ENCODE results near the gene SLIT3.

SLIT3 gene

DNA sequence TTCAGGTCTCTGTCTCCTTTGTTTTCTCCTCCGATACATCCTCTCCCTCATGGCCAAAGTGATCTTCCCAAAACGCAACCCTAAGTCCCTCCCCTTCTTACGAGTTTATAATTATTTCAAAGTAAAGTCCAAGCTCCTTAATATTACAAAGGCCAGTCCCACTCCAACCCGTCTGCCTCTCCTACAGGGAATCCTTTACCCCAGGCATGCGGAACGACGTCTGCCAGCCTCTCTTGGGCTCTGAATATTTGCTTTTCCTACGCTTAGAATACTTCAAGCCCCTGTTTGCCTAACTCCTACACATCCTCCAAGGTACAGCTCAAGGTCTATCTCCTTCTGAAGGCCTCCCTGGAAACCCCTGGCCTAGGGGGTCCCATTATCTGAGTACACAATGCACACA is 246.4 kb downstream of the SLIT3 start:
- TF ChIP-seq, protein P1, sequence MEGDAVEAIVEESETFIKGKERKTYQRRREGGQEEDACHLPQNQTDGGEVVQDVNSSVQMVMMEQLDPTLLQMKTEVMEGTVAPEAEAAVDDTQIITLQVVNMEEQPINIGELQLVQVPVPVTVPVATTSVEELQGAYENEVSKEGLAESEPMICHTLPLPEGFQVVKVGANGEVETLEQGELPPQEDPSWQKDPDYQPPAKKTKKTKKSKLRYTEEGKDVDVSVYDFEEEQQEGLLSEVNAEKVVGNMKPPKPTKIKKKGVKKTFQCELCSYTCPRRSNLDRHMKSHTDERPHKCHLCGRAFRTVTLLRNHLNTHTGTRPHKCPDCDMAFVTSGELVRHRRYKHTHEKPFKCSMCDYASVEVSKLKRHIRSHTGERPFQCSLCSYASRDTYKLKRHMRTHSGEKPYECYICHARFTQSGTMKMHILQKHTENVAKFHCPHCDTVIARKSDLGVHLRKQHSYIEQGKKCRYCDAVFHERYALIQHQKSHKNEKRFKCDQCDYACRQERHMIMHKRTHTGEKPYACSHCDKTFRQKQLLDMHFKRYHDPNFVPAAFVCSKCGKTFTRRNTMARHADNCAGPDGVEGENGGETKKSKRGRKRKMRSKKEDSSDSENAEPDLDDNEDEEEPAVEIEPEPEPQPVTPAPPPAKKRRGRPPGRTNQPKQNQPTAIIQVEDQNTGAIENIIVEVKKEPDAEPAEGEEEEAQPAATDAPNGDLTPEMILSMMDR (IDR thresholded peaks at IDR 0.05; ENCODE audit: low read depth, low read length, missing control alignments): no peak
- no peak overlapping the region for H3K4me3 ChIP-seq (ENCODE audit: low read depth, low read length)
- no peak for DNase-seq (ENCODE audit: low read depth)

DNA sequence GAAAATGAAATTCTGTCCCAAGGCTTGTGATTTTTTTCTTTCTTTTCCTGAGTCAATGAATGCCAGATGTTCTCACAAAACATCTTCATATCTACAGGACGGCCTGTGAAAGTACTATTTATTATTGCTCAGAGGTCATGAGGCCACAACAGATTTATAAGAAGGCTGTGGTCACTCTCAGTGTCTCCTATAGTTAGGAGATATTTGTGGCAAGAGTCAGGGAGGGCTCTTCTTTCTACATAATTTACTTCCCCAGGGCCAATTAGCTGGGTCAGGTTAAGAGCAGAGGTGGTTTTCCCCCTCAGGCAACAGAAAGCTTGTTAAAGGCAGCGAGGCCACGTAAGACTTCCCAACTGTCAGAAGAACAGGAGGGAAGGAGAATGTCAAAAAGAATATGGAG is 248.7 kb downstream of the SLIT3 start:
- TF ChIP-seq, protein P1 (IDR thresholded peaks at IDR 0.05; ENCODE audit: low read depth, low read length, missing control alignments): no peak
- H3K4me3 ChIP-seq (ENCODE audit: low read depth, low read length): no peak overlapping the region
- DNase-seq (ENCODE audit: low read depth): no peak

DNA sequence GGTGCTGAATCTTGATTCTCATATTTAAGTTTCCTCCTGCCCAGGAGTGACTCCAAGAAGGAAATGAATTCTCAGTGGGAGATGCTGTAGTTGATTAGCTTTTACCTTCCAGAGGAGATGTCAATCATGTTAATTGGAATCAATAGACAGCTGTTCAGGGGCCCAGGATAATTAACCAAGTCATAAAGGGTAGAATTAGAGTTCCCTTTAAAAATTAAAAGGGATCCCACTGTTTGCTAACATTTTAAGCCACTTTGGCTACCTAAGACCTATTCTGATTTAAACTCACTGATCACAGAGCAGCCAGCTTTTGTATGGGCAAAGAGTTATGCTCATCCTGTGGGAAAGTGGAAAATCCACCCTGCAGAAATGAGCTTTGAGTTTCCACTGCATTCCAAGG is 249.6 kb downstream of the SLIT3 start:
- DNase-seq (ENCODE audit: low read depth): no peak
- TF ChIP-seq, protein P1 (IDR thresholded peaks at IDR 0.05; ENCODE audit: low read depth, low read length, missing control alignments): no peak

DNA sequence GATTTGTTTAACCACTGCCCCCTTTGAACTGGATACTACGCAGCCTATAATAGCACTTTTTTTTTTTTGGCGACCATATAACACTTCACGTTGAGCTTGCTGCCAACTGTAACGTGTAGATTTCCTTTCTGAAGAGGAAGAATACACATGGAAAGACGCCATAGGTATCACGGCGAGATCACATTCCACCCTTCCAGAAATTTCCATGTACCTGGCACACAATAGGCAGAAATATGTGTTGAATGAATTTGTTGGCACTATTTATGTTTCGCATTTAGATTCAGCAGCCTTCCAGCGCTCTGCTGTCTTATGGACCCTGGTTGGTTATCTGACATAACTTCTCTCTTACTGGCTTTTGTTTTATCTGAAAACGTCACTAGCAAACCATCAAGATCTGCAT is 250.3 kb downstream of the SLIT3 start:
- DNase-seq (ENCODE audit: low read depth): no peak
- TF ChIP-seq, protein P1 (IDR thresholded peaks at IDR 0.05; ENCODE audit: low read depth, low read length, missing control alignments): no peak

More for the DNA sequence above, 249.6 kb downstream of the SLIT3 start:
- H3K4me3 ChIP-seq (ENCODE audit: low read depth, low read length): no peak overlapping the region

DNA sequence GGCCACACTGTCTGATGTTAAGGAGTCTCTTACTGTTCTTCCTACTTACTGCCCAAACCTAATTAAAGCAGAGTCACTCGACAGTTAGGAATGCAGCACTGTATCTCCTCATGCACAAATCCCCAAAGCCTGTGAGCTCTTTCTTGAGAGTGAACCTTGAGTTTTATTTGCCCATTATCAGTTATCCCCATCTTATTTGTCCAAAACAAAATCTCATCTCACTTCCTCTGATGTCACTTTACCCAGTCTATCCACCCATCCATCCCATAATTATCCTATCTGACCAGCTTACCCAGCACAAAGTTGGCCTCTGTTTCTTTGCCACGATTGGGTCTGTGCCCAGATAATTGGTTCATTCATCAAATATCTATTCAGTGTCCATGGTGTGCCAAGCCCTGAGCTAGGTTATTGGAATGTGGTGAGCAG is 250.8 kb downstream of the SLIT3 start:
- TF ChIP-seq, protein P1 (IDR thresholded peaks at IDR 0.05; ENCODE audit: low read depth, low read length, missing control alignments): no peak
- H3K4me3 ChIP-seq (ENCODE audit: low read depth, low read length): no peak overlapping the region
- no peak for DNase-seq (ENCODE audit: low read depth)

More for the DNA sequence above, 250.3 kb downstream of the SLIT3 start:
- H3K4me3 ChIP-seq (ENCODE audit: low read depth, low read length): no peak overlapping the region

DNA sequence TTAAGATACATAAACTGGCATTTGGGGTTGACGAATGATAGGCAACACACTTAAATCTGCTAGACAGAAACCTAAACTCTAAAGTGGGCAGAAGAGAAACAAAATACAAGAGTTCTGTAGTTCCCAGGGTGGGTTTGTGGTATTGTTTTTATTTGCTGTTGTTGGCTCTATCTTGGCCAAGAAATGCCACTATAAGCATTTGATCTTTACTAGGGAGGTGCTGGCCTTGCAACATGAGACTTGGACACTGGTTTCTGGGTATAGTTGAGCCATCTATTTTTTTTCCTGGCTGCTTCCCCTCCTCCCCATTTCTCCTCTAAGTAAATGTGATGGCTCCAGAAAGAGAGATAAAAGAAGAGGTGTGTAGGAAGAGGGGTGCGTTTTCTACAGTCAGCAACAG is 251.2 kb downstream of the SLIT3 start:
- no peak for DNase-seq (ENCODE audit: low read depth)
- no peak overlapping the region for H3K4me3 ChIP-seq (ENCODE audit: low read depth, low read length)
- TF ChIP-seq, protein P1 (IDR thresholded peaks at IDR 0.05; ENCODE audit: low read depth, low read length, missing control alignments): no peak
